Uterus (tissue), 4 donors: Measurements from ENCODE around the gene EHD1. TPM values are rescaled to one million over a fixed set of nuclear protein-coding genes. Genes with fewer than 3 reads are reported as not detected.

Experiments used
- DNase-seq, 2 donors: peaks; one replicate each; pipeline ENCODE4 v3.0.0-alpha.2; 2019 to 2020
- H3K27ac ChIP-seq, 2 donors: fragments of 200-600 bp; sonication (generic); 1 replicate in 1 of 2; 2 replicates in 1 of 2; pipeline ENCODE4 v1.5.1; 2016 to 2018
- H3K27me3 ChIP-seq, 2 donors: fragments of 200-600 bp; sonication (generic); one replicate each; pipeline ENCODE4 v1.5.1; 2018 to 2019; ENCODE audit warnings: control low read depth in 1 of 2
- H3K36me3 ChIP-seq, 2 donors: fragments of 200-600 bp; sonication (generic); one replicate each; pipeline ENCODE4 v1.5.1; 2019; ENCODE audit warnings: control low read depth in 1 of 2
- H3K4me1 ChIP-seq, 2 donors: fragments of 200-600 bp; sonication (generic); one replicate each; pipeline ENCODE4 v1.5.1; 2018 to 2019; ENCODE audit warnings: control low read depth in 1 of 2
- H3K4me3 ChIP-seq, 2 donors: fragments of 200-600 bp; sonication (generic); 1 replicate in 1 of 2; 2 replicates in 1 of 2; pipeline ENCODE4 v1.5.1; 2018 to 2019; ENCODE audit warnings: mild to moderate bottlenecking in 1 of 2
- H3K9me3 ChIP-seq, 2 donors: fragments of 200-600 bp; sonication (generic); one replicate each; pipeline ENCODE4 v1.5.1; 2019; ENCODE audit warnings: control low read depth in 1 of 2
- POLR2A ChIP-seq, 2 donors: fragments of 450-650 bp; IDR thresholded peaks; one replicate each; pipeline ENCODE4 v1.6.1; 2016; ENCODE audit warnings: antibody characterized with exemption in 2 of 2, mild to moderate bottlenecking in 1 of 2, moderate library complexity in 1 of 2
- intact Hi-C: fragments of 100-400 bp; cut with DNase I; formaldehyde crosslinking; loops from one replicate; pipeline ENCODE4 v1.15.1; 2023; ENCODE audit warnings: low total_unique reads
- total RNA-seq, 4 donors: library from RNA; depleted of rRNA in 3 of 4; stranded (reverse); fragments of >200 nt in 3 of 4; gene quantifications; one replicate each; pipeline versions ENCODE4 v1.1.0 to v1.2.4, GENCODE V29; 2014 to 2023
- TF ChIP-seq, protein P1 (sequence below), 4 experiments: fragments of 200-600 bp in 2 of 4; fragments of 450-650 bp in 2 of 4; sonication (generic) in 2 of 4; IDR thresholded peaks; one replicate each; pipeline ENCODE4 v1.5.1; 2016 to 2019; ENCODE audit warnings: antibody characterized with exemption in 4 of 4, mild to moderate bottlenecking in 2 of 4, moderate library complexity in 1 of 4
- donor health status: DM: yes; HTN: yes; CAD: no.

EHD1 gene
- total RNA-seq, 4 donors from 2014 or later, result 3.5 to 78.7 (median 36.9) TPM

GRCh38 chr11:64858467-64859263, 19.8 kb downstream of the EHD1 start:
- Histone ChIP-seq H3K27me3 (no peaks in the 10 kb centered on the region), H3K9me3 (no peaks in the 10 kb centered on the region), H3K36me3 (no peaks in the 10 kb centered on the region), H3K27ac (peak overlapping the region in 1 of 2 donors; percentile 10), H3K4me3 (no peak overlapping the region), H3K4me1 (peaks cover 11 to 32% of the 10 kb centered on the region in 2 donors)
- intact Hi-C loops, result no loop called here
- DNase-seq, result no peak
- TF ChIP-seq POLR2A (IDR thresholded peaks at IDR 0.05), result no peak
- TF ChIP-seq, protein P1, sequence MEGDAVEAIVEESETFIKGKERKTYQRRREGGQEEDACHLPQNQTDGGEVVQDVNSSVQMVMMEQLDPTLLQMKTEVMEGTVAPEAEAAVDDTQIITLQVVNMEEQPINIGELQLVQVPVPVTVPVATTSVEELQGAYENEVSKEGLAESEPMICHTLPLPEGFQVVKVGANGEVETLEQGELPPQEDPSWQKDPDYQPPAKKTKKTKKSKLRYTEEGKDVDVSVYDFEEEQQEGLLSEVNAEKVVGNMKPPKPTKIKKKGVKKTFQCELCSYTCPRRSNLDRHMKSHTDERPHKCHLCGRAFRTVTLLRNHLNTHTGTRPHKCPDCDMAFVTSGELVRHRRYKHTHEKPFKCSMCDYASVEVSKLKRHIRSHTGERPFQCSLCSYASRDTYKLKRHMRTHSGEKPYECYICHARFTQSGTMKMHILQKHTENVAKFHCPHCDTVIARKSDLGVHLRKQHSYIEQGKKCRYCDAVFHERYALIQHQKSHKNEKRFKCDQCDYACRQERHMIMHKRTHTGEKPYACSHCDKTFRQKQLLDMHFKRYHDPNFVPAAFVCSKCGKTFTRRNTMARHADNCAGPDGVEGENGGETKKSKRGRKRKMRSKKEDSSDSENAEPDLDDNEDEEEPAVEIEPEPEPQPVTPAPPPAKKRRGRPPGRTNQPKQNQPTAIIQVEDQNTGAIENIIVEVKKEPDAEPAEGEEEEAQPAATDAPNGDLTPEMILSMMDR (IDR thresholded peaks at IDR 0.05), result no peak

GRCh38 chr11:64857485-64857884, 20.9 kb downstream of the EHD1 start:
- H3K36me3 ChIP-seq, result no peaks in the 10 kb centered on the region
- no peaks in the 10 kb centered on the region for H3K9me3 ChIP-seq
- peak overlapping the region; percentile 74 to 76 for H3K27ac ChIP-seq
- no peaks in the 10 kb centered on the region for H3K27me3 ChIP-seq
- TF ChIP-seq, protein P1 (IDR thresholded peaks at IDR 0.05), result no peak
- TF ChIP-seq POLR2A (IDR thresholded peaks at IDR 0.05), result no peak
- peaks cover 11 to 20% of the 10 kb centered on the region in 2 donors for H3K4me1 ChIP-seq
- intact Hi-C loops, result no loop called here
- no peak overlapping the region for H3K4me3 ChIP-seq
- no peak for DNase-seq

DNA sequence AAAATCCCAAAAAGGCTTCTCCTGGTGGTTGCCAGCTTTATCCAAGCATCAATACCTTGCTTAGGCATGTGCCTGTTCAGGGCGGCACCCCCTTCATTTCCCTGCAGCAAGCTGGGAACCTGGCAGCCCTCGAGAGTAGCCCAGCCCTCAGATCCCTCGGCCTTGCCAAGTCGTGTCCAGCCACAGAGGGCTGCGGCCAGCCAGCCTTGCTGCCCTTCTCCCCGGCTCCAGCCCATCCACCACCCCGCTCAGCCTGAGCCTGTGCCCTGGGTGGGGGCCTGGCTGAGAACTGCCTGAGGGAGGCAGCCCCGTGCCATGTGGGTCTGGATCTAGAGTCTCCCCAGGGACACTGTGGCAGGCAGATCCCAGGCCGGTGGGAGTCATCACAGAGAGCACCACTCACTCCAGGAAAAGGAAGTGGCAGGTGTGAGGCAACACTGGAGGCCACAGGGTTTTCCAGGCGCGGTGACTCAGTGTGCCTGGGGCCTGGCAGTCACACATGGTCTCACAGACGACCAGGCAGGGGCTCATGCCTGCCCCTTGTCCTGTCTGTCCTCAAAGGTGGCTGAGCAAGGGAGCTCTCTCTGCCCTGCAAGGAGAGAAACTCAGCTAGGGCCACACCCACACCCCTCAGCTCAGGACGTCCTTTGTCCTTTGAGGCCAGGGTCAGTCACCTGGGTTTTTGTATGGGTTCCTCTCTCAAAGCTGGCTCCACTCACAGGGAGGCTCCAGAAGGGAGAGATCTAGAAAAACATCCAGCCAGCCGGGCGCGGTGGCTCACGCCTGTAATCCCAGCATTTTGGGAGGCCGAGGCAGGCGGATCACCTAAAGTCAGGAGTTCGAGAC, 21.8 kb downstream of the EHD1 start:
- Histone ChIP-seq H3K27me3 (no peaks in the 10 kb centered on the region), H3K27ac (peak overlapping the region; percentile 74 to 76), H3K9me3 (no peaks in the 10 kb centered on the region), H3K4me1 (peaks cover 11 to 20% of the 10 kb centered on the region in 2 donors), H3K4me3 (no peak overlapping the region), H3K36me3 (no peaks in the 10 kb centered on the region)
- intact Hi-C loops, result no loop called here
- TF ChIP-seq POLR2A (IDR thresholded peaks at IDR 0.05), result no peak
- TF ChIP-seq, protein P1 (IDR thresholded peaks at IDR 0.05), result no peak
- peak; percentile 53 to 63 for DNase-seq

- H3K4me1 ChIP-seq, result peaks cover 11 to 20% of the 10 kb centered on the region in 2 donors
- H3K4me3 ChIP-seq, result no peak overlapping the region
- no peak for DNase-seq
- no peaks in the 10 kb centered on the region for H3K9me3 ChIP-seq
- H3K27me3 ChIP-seq, result no peaks in the 10 kb centered on the region
- TF ChIP-seq POLR2A (IDR thresholded peaks at IDR 0.05), result no peak
- TF ChIP-seq, protein P1 (IDR thresholded peaks at IDR 0.05), result no peak
- H3K27ac ChIP-seq, result peak overlapping the region; percentile 74 to 76
- H3K36me3 ChIP-seq, result no peaks in the 10 kb centered on the region
- intact Hi-C loops, result no loop called here
These were observed 22.7 kb downstream of the EHD1 start for GRCh38 chr11:64855596-64856304.
